Mucosa of rectum (tissue), 2 donors: Measurements from ENCODE around the gene FA2H.
"Not testable (repeated sequence)": the region's sequence is repeated elsewhere in the genome, so short reads cannot be mapped to it uniquely, and the experiment has no call there.

ENCODE experiments used
- H3K27ac ChIP-seq, 2 donors: one replicate each; pipeline ENCODE4 v1.7.0; 2013; ENCODE audit warnings: inconsistent platforms in 2 of 2, low read depth in 2 of 2, low read length in 2 of 2
- H3K27me3 ChIP-seq, 2 donors: one replicate each; pipeline ENCODE4 v1.7.0; 2013; ENCODE audit warnings: low read length in 2 of 2; ENCODE audit not compliant: control insufficient read depth in 2 of 2, insufficient read depth in 2 of 2
- H3K36me3 ChIP-seq, 2 donors: one replicate each; pipeline ENCODE4 v1.7.0; 2013; ENCODE audit warnings: low read length in 2 of 2; ENCODE audit not compliant: control insufficient read depth in 2 of 2, insufficient read depth in 2 of 2
- H3K4me1 ChIP-seq, 2 donors: one replicate each; pipeline ENCODE4 v1.7.0; 2013; ENCODE audit warnings: low read length in 2 of 2, mild to moderate bottlenecking in 1 of 2; ENCODE audit not compliant: control insufficient read depth in 2 of 2, insufficient read depth in 2 of 2
- H3K4me3 ChIP-seq, 2 donors: one replicate each; pipeline ENCODE4 v1.7.0; 2013; ENCODE audit warnings: low read length in 2 of 2
- H3K9ac ChIP-seq, 2 donors: one replicate each; pipeline ENCODE4 v1.7.0; 2013; ENCODE audit warnings: low read length in 2 of 2, low read depth in 1 of 2, mild to moderate bottlenecking in 1 of 2
- H3K9me3 ChIP-seq, 2 donors: one replicate each; pipeline ENCODE4 v1.7.0; 2013; ENCODE audit warnings: low read length in 2 of 2; ENCODE audit not compliant: control insufficient read depth in 2 of 2
- donor health status: healthy.
- donor health status: Normal muscosa, but diverticular disease.

FA2H gene

GRCh38 chr16:74770831-74771526 is 3.6 kb downstream of the FA2H start:
- Histone ChIP-seq H3K36me3 (peaks cover 0 to 3% of the 10 kb centered on the region in 2 donors), H3K27ac (no peak overlapping the region), H3K4me1 (peaks cover 5 to 16% of the 10 kb centered on the region in 2 donors), H3K27me3 (peaks cover 3% of the 10 kb centered on the region in 2 donors), H3K9me3 (no peaks in the 10 kb centered on the region), H3K9ac (no peak overlapping the region), H3K4me3 (no peak overlapping the region)

GRCh38 chr16:74769586-74770190 is 4.9 kb downstream of the FA2H start:
- H3K27me3 ChIP-seq: peaks cover 3% of the 10 kb centered on the region in 2 donors
- H3K9me3 ChIP-seq: no peaks in the 10 kb centered on the region
- peaks cover 0 to 3% of the 10 kb centered on the region in 2 donors for H3K36me3 ChIP-seq
- H3K27ac ChIP-seq: no peak overlapping the region
- H3K4me1 ChIP-seq: peaks cover 5 to 11% of the 10 kb centered on the region in 2 donors
- no peak overlapping the region for H3K4me3 ChIP-seq
- H3K9ac ChIP-seq: no peak overlapping the region

GRCh38 chr16:74768239-74768638 is 6.4 kb downstream of the FA2H start:
- Histone ChIP-seq H3K4me1 (peaks cover under 1% of the 10 kb centered on the region in 2 donors), H3K27me3 (peaks cover 0 to 3% of the 10 kb centered on the region in 2 donors), H3K9me3 (no peaks in the 10 kb centered on the region), H3K36me3 (peaks cover 0 to 3% of the 10 kb centered on the region in 2 donors), H3K27ac (no peak overlapping the region), H3K9ac (no peak overlapping the region), H3K4me3 (no peak overlapping the region)

- Histone ChIP-seq H3K27me3 (peaks cover 0 to 3% of the 10 kb centered on the region in 2 donors), H3K27ac (no peak overlapping the region)
These were observed 6.9 kb downstream of the FA2H start for GRCh38 chr16:74767749-74768148.

GRCh38 chr16:74766729-74767128 is 7.9 kb downstream of the FA2H start:
- H3K9ac ChIP-seq: no peak overlapping the region
- no peaks in the 10 kb centered on the region for H3K27me3 ChIP-seq
- no peak overlapping the region for H3K27ac ChIP-seq
- H3K4me1 ChIP-seq: no peaks in the 10 kb centered on the region
- no peaks in the 10 kb centered on the region for H3K9me3 ChIP-seq
- peaks cover 0 to 3% of the 10 kb centered on the region in 2 donors for H3K36me3 ChIP-seq
- H3K4me3 ChIP-seq: no peak overlapping the region

More at GRCh38 chr16:74767749-74768148, 6.9 kb downstream of the FA2H start:
- no peak overlapping the region for H3K4me3 ChIP-seq
- no peaks in the 10 kb centered on the region for H3K9me3 ChIP-seq
- H3K36me3 ChIP-seq: peaks cover 0 to 3% of the 10 kb centered on the region in 2 donors
- H3K4me1 ChIP-seq: no peaks in the 10 kb centered on the region
- no peak overlapping the region for H3K9ac ChIP-seq

GRCh38 chr16:74764184-74764583 is 10.4 kb downstream of the FA2H start:
- not testable (repeated sequence) for H3K27ac ChIP-seq

GRCh38 chr16:74761665-74762064 is 13.0 kb downstream of the FA2H start:
- H3K27me3 ChIP-seq: no peaks in the 10 kb centered on the region
- no peaks in the 10 kb centered on the region for H3K36me3 ChIP-seq
- H3K9me3 ChIP-seq: no peaks in the 10 kb centered on the region
- H3K27ac ChIP-seq: no peak overlapping the region
- H3K9ac ChIP-seq: no peak overlapping the region
- H3K4me3 ChIP-seq: no peak overlapping the region
- H3K4me1 ChIP-seq: no peaks in the 10 kb centered on the region

More at GRCh38 chr16:74764184-74764583, 10.4 kb downstream of the FA2H start:
- H3K9me3 ChIP-seq, H3K36me3 ChIP-seq, H3K4me1 ChIP-seq, H3K9ac ChIP-seq, H3K27me3 ChIP-seq, H3K4me3 ChIP-seq: not testable (repeated sequence)

- Histone ChIP-seq H3K36me3 (peaks cover 2 to 5% of the 10 kb centered on the region in 2 donors), H3K9ac (no peak overlapping the region), H3K4me1 (no peaks in the 10 kb centered on the region), H3K4me3 (no peak overlapping the region), H3K27me3 (no peaks in the 10 kb centered on the region), H3K27ac (no peak overlapping the region), H3K9me3 (no peaks in the 10 kb centered on the region)
These were observed 14.4 kb downstream of the FA2H start for GRCh38 chr16:74760007-74760767.

GRCh38 chr16:74759564-74759963 is 15.1 kb downstream of the FA2H start:
- Histone ChIP-seq H3K4me3 (no peak overlapping the region), H3K9ac (no peak overlapping the region), H3K4me1 (no peaks in the 10 kb centered on the region), H3K36me3 (peaks cover 2 to 5% of the 10 kb centered on the region in 2 donors), H3K27ac (no peak overlapping the region), H3K9me3 (no peaks in the 10 kb centered on the region), H3K27me3 (no peaks in the 10 kb centered on the region)

GRCh38 chr16:74758801-74759200 is 15.8 kb downstream of the FA2H start:
- Histone ChIP-seq H3K4me1 (no peaks in the 10 kb centered on the region), H3K4me3 (no peak overlapping the region)

More at GRCh38 chr16:74758801-74759200, 15.8 kb downstream of the FA2H start:
- Histone ChIP-seq H3K27ac (no peak overlapping the region), H3K27me3 (no peaks in the 10 kb centered on the region), H3K9me3 (no peaks in the 10 kb centered on the region), H3K9ac (no peak overlapping the region), H3K36me3 (peaks cover 2 to 5% of the 10 kb centered on the region in 2 donors)
